Peyer's patch (tissue), 4 donors: ENCODE results near the gene S100A11. TPM values are rescaled to one million over a fixed set of nuclear protein-coding genes. Genes with fewer than 3 reads are reported as not detected.

ENCODE experiments used
- DNase-seq, 3 donors: peaks; one replicate each; pipeline ENCODE4 v3.0.0-alpha.2; 2017 to 2019
- H3K27ac ChIP-seq, 4 donors: fragments of 200-600 bp; sonication (generic); one replicate each; pipeline ENCODE4 v1.5.1; 2016 to 2019
- H3K27me3 ChIP-seq, 2 donors: fragments of 200-600 bp; sonication (generic); one replicate each; pipeline ENCODE4 v1.5.1; 2019
- H3K36me3 ChIP-seq, 3 donors: fragments of 200-600 bp; sonication (generic); one replicate each; pipeline ENCODE4 v1.5.1; 2016 to 2019
- H3K4me1 ChIP-seq, 4 donors: fragments of 200-600 bp; sonication (generic); one replicate each; pipeline ENCODE4 v1.5.1; 2016 to 2019
- H3K4me3 ChIP-seq, 4 donors: fragments of 200-600 bp; sonication (generic); 1 replicate in 3 of 4; 2 replicates in 1 of 4; pipeline ENCODE4 v1.5.1; 2016 to 2019; ENCODE audit warnings: mild to moderate bottlenecking in 1 of 4
- H3K9me3 ChIP-seq, 4 donors: fragments of 200-600 bp; sonication (generic); one replicate each; pipeline ENCODE4 v1.5.1; 2016 to 2019; ENCODE audit warnings: mild to moderate bottlenecking in 1 of 4
- CTCF ChIP-seq, 6 experiments: fragments of 450-650 bp in 4 of 6; fragments of 200-600 bp in 2 of 6; sonication (generic) in 1 of 6; IDR thresholded peaks; one replicate each; pipeline ENCODE4 v1.5.1; 2017 to 2019; ENCODE audit warnings: antibody characterized with exemption in 6 of 6, mild to moderate bottlenecking in 3 of 6, moderate library complexity in 1 of 6
- POLR2A ChIP-seq, 2 donors: fragments of 450-650 bp; IDR thresholded peaks; one replicate each; pipeline ENCODE4 v1.5.1; 2017; ENCODE audit warnings: antibody characterized with exemption in 2 of 2, mild to moderate bottlenecking in 2 of 2, moderate library complexity in 2 of 2
- total RNA-seq, 4 donors: library from RNA; depleted of rRNA; stranded (reverse); fragments of >200 nt; gene quantifications; one replicate each; pipeline ENCODE4 v1.1.0, GENCODE V29; 2016

The S100A11 gene
- total RNA-seq, 4 donors from 2014 or later, result 33.3 to 75.1 (median 72.0) TPM

GRCh38 chr1:152038871-152039270, 2.1 kb upstream of the S100A11 start:
- Histone ChIP-seq H3K27ac (peak overlapping the region in 1 of 4 donors; percentile 5), H3K36me3 (no peaks in the 10 kb centered on the region), H3K4me1 (peaks cover 0 to 24% (median 0%) of the 10 kb centered on the region in 4 donors), H3K4me3 (no peak overlapping the region), H3K27me3 (no peaks in the 10 kb centered on the region), H3K9me3 (no peaks in the 10 kb centered on the region)
- TF ChIP-seq CTCF (IDR thresholded peaks at IDR 0.05), result no peak
- no peak for TF ChIP-seq POLR2A (IDR thresholded peaks at IDR 0.05)
- DNase-seq, result no peak

GRCh38 chr1:152035539-152036266, 1.1 kb downstream of the S100A11 start:
- DNase-seq, result peak in 1 of 3 donors; percentile 56
- H3K27ac ChIP-seq, result peak overlapping the region; percentile 73 to 93 (median 86)
- H3K4me3 ChIP-seq, result peak overlapping the region; percentile 42 to 82 (median 68)
- no peaks in the 10 kb centered on the region for H3K27me3 ChIP-seq
- H3K9me3 ChIP-seq, result no peaks in the 10 kb centered on the region
- H3K36me3 ChIP-seq, result peaks cover 0 to 30% (median 0%) of the 10 kb centered on the region in 3 donors
- H3K4me1 ChIP-seq, result peaks cover 0 to 24% (median 0%) of the 10 kb centered on the region in 4 donors
- TF ChIP-seq POLR2A (IDR thresholded peaks at IDR 0.05), result no peak
- TF ChIP-seq CTCF (IDR thresholded peaks at IDR 0.05), result no peak

GRCh38 chr1:152034654-152035538, 1.9 kb downstream of the S100A11 start:
- DNase-seq, result peak; percentile 56 to 81 (median 66)
- peaks cover 0 to 31% (median 0%) of the 10 kb centered on the region in 3 donors for H3K36me3 ChIP-seq
- TF ChIP-seq POLR2A (IDR thresholded peaks at IDR 0.05) (no peak), CTCF (IDR thresholded peaks at IDR 0.05) (peak; percentile 64 to 75 (median 72))
- no peaks in the 10 kb centered on the region for H3K27me3 ChIP-seq
- H3K4me1 ChIP-seq, result peaks cover 0 to 24% (median 0%) of the 10 kb centered on the region in 4 donors
- H3K9me3 ChIP-seq, result no peaks in the 10 kb centered on the region
- peak overlapping the region; percentile 73 to 93 (median 86) for H3K27ac ChIP-seq
- peak overlapping the region; percentile 42 to 82 (median 68) for H3K4me3 ChIP-seq

- TF ChIP-seq POLR2A (IDR thresholded peaks at IDR 0.05) (no peak), CTCF (IDR thresholded peaks at IDR 0.05) (no peak)
- DNase-seq, result no peak
- Histone ChIP-seq H3K27ac (peak overlapping the region; percentile 73 to 93 (median 86)), H3K4me1 (peaks cover 0 to 24% (median 0%) of the 10 kb centered on the region in 4 donors), H3K4me3 (peak overlapping the region in 2 of 4 donors; percentile 76 to 82), H3K36me3 (peaks cover 0 to 31% (median 0%) of the 10 kb centered on the region in 3 donors), H3K9me3 (no peaks in the 10 kb centered on the region), H3K27me3 (no peaks in the 10 kb centered on the region)
Observed at GRCh38 chr1:152034324-152034653, 2.5 kb downstream of the S100A11 start.

GRCh38 chr1:152029929-152030211, 6.9 kb downstream of the S100A11 start:
- Histone ChIP-seq H3K9me3 (no peaks in the 10 kb centered on the region), H3K36me3 (peaks cover 0 to 31% (median 0%) of the 10 kb centered on the region in 3 donors), H3K4me1 (peaks cover 0 to 9% (median 0%) of the 10 kb centered on the region in 4 donors), H3K4me3 (no peak overlapping the region), H3K27me3 (no peaks in the 10 kb centered on the region), H3K27ac (no peak overlapping the region)
- no peak for DNase-seq
- TF ChIP-seq CTCF (IDR thresholded peaks at IDR 0.05), result no peak
- TF ChIP-seq POLR2A (IDR thresholded peaks at IDR 0.05), result no peak
